Adipocyte (in vitro differentiated cells): ENCODE results near the gene KANSL2.
A peak's percentile ranks its signal among the peaks of the same experiment; 100 is the strongest.
"Not testable (repeated sequence)": the region's sequence is repeated elsewhere in the genome, so short reads cannot be mapped to it uniquely, and the experiment has no call there.

ENCODE experiments used
- DNase-seq: peaks from one replicate; pipeline ENCODE4 v3.0.0-alpha.2; 2015; ENCODE audit warnings: low read depth
- H3K27me3 ChIP-seq: replicated peaks from 2 replicates; pipeline ENCODE4 v1.7.0; 2013; ENCODE audit warnings: mild to moderate bottlenecking, low read length, moderate library complexity; ENCODE audit not compliant: control insufficient read depth, insufficient read depth
- H3K36me3 ChIP-seq: 2 replicates; pipeline ENCODE4 v1.7.0; 2013; ENCODE audit warnings: low read length, mild to moderate bottlenecking, moderate library complexity; ENCODE audit not compliant: control insufficient read depth, insufficient read depth, severe bottlenecking
- H3K4me1 ChIP-seq: 2 replicates; pipeline ENCODE4 v1.7.0; 2013; ENCODE audit warnings: mild to moderate bottlenecking, low read length, moderate library complexity; ENCODE audit not compliant: control insufficient read depth, insufficient read depth
- H3K4me3 ChIP-seq: 2 replicates; pipeline ENCODE4 v1.7.0; 2013; ENCODE audit warnings: mild to moderate bottlenecking, low read length, moderate library complexity
- H3K9ac ChIP-seq: 2 replicates; pipeline ENCODE4 v1.7.0; 2013; ENCODE audit warnings: mild to moderate bottlenecking, low read length, moderate library complexity
- H3K9me3 ChIP-seq: 2 replicates; pipeline ENCODE4 v1.7.0; 2013; ENCODE audit warnings: mild to moderate bottlenecking, low read length, moderate library complexity; ENCODE audit not compliant: control insufficient read depth

Gene KANSL2

GRCh38 chr12:48641752-48642555 lies 40.1 kb downstream of the KANSL2 start:
- peaks cover 15% of the 10 kb centered on the region for H3K36me3 ChIP-seq
- not testable (repeated sequence) for H3K4me1 ChIP-seq, H3K9me3 ChIP-seq, H3K4me3 ChIP-seq, DNase-seq, H3K9ac ChIP-seq, H3K27me3 ChIP-seq

DNA sequence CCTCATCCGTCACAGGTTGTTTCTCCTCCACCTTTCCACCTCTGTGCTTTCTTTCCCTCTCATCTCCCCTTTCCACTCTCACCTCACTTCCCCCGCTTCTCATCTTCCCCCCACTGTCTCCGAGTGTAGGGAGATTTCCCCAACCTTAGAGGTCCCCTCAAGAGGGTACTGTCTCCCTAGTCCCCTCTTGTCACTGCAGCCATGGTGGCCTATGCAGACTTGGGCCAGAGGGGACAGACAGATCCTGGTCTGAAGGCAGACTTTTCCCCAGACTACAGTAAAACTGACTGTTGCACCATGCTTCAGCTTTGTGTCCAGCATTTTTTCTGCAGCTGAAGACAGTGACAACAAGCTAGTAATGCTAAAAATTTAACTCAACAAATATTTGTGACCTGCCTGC lies 41.2 kb downstream of the KANSL2 start:
- Histone ChIP-seq H3K9me3 (no peaks in the 10 kb centered on the region), H3K36me3 (peaks cover 12% of the 10 kb centered on the region), H3K4me3 (no peak overlapping the region), H3K27me3 (no peaks in the 10 kb centered on the region), H3K9ac (no peak overlapping the region), H3K4me1 (no peaks in the 10 kb centered on the region)
- no peak for DNase-seq

- Histone ChIP-seq H3K9ac (no peak overlapping the region), H3K36me3 (peaks cover 12% of the 10 kb centered on the region), H3K9me3 (no peaks in the 10 kb centered on the region), H3K27me3 (no peaks in the 10 kb centered on the region), H3K4me3 (no peak overlapping the region), H3K4me1 (no peaks in the 10 kb centered on the region)
- DNase-seq: no peak
Observed at GRCh38 chr12:48640428-48640827, 41.6 kb downstream of the KANSL2 start.

- H3K4me3 ChIP-seq: no peak overlapping the region
- H3K9ac ChIP-seq: no peak overlapping the region
- no peak for DNase-seq
- peaks cover 7% of the 10 kb centered on the region for H3K4me1 ChIP-seq
- no peaks in the 10 kb centered on the region for H3K9me3 ChIP-seq
- H3K36me3 ChIP-seq: no peaks in the 10 kb centered on the region
- no peaks in the 10 kb centered on the region for H3K27me3 ChIP-seq
Observed at GRCh38 chr12:48631071-48631470, 51.0 kb downstream of the KANSL2 start.

DNA sequence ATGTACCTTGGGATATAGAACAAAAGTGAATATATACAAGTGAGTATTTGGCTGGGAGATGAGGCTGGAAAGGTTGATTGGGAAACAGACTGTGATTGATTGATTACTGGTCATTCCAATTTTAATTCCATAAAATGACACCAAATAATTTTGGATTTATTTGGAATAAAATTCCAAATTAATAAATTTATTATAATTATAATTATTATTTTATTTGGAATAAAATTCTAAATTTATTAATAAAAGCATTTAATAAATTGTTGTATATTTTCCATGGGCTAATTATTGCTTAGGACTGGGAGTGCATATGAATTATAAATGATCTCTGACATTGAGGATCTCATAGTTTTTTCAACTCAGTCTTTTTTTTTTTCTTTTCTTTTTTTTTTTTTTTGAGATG lies 51.7 kb downstream of the KANSL2 start:
- Histone ChIP-seq H3K4me1 (peaks cover 7% of the 10 kb centered on the region), H3K4me3 (no peak overlapping the region), H3K9ac (no peak overlapping the region), H3K36me3 (no peaks in the 10 kb centered on the region), H3K9me3 (no peaks in the 10 kb centered on the region), H3K27me3 (no peaks in the 10 kb centered on the region)
- DNase-seq: no peak

DNA sequence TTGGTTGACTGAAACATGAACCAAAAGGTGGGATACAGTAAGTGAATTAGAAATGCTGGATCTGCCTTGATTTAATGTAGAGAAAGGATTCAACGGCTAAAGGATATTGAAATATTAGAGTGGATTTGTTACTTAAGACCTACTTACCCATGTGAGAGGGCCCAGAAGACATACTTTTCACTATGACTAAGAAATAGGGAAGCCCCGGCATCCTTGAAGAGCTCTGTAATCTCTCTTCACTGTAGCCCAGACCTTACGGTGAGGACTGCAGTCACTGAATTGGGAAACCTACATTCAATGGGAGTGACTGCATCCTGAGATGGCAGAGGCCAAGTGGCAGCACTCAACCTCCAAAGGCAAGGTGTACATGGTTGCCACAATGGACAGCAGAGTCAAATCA lies 52.5 kb downstream of the KANSL2 start:
- no peak overlapping the region for H3K4me3 ChIP-seq
- no peaks in the 10 kb centered on the region for H3K36me3 ChIP-seq
- no peaks in the 10 kb centered on the region for H3K9me3 ChIP-seq
- no peak for DNase-seq
- H3K9ac ChIP-seq: no peak overlapping the region
- peaks cover 7% of the 10 kb centered on the region for H3K4me1 ChIP-seq
- H3K27me3 ChIP-seq: no peaks in the 10 kb centered on the region

GRCh38 chr12:48627556-48627955 lies 54.5 kb downstream of the KANSL2 start:
- no peaks in the 10 kb centered on the region for H3K27me3 ChIP-seq
- no peak overlapping the region for H3K9ac ChIP-seq
- no peak overlapping the region for H3K4me3 ChIP-seq
- H3K9me3 ChIP-seq: no peaks in the 10 kb centered on the region
- DNase-seq: no peak
- H3K4me1 ChIP-seq: no peaks in the 10 kb centered on the region
- H3K36me3 ChIP-seq: no peaks in the 10 kb centered on the region

DNA sequence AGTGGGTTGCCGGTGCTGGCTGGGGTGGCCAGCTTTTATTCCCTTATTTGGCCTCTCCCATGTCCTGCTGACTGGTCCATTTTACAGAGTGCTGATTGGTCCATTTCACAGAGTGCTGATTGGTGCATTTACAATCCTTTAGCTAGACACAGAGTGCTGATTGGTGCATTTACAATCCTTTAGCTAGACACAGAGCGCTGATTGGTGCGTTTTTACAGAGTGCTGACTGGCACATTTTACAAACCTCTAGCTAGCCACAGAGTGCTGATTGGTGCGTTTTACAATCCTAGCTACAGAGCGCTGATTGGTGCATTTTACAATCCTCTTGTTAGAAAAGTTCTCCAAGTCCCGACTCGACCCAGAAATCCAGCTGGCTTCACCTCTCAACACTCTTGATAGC lies 59.0 kb downstream of the KANSL2 start:
- not testable (repeated sequence) for H3K4me1 ChIP-seq, H3K4me3 ChIP-seq, H3K9ac ChIP-seq, DNase-seq, H3K36me3 ChIP-seq, H3K9me3 ChIP-seq
- peaks cover 14% of the 10 kb centered on the region for H3K27me3 ChIP-seq

DNA sequence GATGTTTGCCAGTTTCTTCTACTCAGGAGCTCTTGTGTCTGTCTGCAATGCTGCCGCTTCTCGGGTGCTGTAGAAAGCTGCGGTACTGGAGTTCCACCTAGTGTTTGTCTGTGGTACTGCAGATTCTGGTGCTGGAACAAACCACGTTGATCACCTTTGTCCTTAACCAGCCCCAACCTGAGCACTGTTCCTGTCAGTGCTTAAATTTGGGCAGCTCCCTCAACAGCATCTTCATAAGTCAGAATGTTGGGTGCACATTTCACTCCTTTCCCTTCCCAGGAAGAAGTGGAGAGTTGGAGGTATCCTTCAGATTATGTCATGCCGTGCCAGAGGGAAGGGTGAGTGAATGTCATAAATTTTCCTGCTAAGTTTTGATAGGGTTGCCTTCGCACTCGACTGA lies 63.5 kb downstream of the KANSL2 start:
- Histone ChIP-seq H3K36me3 (no peaks in the 10 kb centered on the region), H3K9ac (no peak overlapping the region), H3K4me1 (no peaks in the 10 kb centered on the region), H3K27me3 (peaks cover 16% of the 10 kb centered on the region), H3K9me3 (peaks cover 12% of the 10 kb centered on the region), H3K4me3 (no peak overlapping the region)
- peak; percentile 87 for DNase-seq

DNA sequence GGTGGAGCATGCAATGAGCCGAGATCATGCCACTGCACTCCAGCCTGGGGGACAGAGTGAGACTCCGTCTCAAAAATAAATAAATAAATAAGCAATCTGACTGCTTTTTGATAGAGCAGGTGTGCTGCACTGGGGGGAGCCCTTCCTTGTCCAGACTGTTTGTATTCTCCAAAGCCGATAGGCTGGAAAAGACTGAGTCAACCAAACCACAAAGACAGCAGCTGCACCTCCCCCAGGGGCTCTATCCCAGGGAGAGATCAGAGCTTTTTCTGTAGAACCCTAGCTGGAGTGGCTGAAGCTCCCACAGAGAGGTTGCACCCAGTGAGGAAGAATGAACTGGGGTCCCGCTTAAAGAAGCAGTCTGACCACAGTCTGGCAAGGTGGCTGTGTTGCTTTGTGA lies 66.4 kb downstream of the KANSL2 start:
- Histone ChIP-seq H3K4me1 (no peaks in the 10 kb centered on the region), H3K36me3 (no peaks in the 10 kb centered on the region), H3K9me3 (peaks cover 29% of the 10 kb centered on the region), H3K4me3 (no peak overlapping the region), H3K27me3 (peaks cover 9% of the 10 kb centered on the region), H3K9ac (no peak overlapping the region)
- DNase-seq: no peak

- Histone ChIP-seq H3K27me3 (peaks cover 3% of the 10 kb centered on the region), H3K9me3 (peaks cover 38% of the 10 kb centered on the region), H3K4me1 (no peaks in the 10 kb centered on the region), H3K36me3 (no peaks in the 10 kb centered on the region), H3K4me3 (no peak overlapping the region), H3K9ac (no peak overlapping the region)
- no peak for DNase-seq
Observed at GRCh38 chr12:48613321-48613720, 68.7 kb downstream of the KANSL2 start.
